ENCODE results near the gene REP15.

DNA sequence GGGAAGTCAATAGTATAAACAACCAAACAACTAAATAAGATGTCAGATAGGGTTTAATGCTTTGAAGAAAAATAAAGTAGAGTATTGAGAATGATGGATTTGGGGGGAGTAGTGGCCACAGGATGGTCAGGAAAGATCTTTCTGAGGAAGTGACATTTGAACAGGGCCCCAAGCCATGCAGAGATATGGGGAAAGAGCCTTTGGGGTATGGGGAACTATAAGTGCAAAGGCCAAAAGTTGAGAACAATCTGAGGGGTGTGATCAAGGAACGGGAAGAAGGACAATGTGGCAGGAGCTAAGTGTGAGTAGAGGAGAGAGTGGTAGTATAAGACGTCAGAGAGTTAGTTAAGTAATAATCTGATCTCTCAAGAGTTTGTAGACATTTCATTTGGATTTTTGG, 15.7 kb downstream of the REP15 start:
- TF ChIP-seq POLR2A (IDR thresholded peaks at IDR 0.05; ENCODE audit: low read depth, low read length) (no peak), POLR2AphosphoS5 (IDR thresholded peaks at IDR 0.05; ENCODE audit: low read depth, low read length) (no peak), TAF1 (IDR thresholded peaks at IDR 0.05; ENCODE audit: low read depth, low read length) (no peak)

All from GM12891 (cell line).